ENCODE measurements around the gene UBE2QL1.

The UBE2QL1 gene

DNA sequence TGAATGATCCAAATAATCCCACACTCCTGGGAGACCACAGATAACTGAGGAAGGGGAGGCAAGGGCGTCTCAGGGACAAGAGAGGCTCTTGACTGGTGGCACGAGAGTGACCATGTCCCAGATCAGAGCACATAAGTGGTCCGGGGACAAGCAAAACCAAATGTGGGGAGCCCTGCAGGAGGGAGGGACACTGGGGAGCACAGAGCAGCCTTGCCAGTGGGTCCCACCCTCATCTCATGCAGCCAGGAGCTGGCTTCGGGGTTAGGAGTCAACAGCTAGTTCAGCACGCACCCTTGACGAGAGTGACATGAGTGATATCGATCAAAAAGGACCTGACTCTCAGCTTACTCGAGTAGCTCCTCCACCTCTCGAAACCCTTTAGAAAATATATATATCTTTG, 16.5 kb upstream of the UBE2QL1 start:
- DNase-seq (ENCODE audit: low read depth, low spot score), result no peak
- TF ChIP-seq FOXP2 (optimal IDR thresholded peaks at IDR 0.05; ENCODE audit: control extremely low read depth, extremely low read length, insufficient read depth) (no peak), EZH2 (IDR thresholded peaks at IDR 0.05) (no peak), POLR2AphosphoS5 (IDR thresholded peaks at IDR 0.05; ENCODE audit: borderline replicate concordance, low read depth, low read length) (no peak)

DNA sequence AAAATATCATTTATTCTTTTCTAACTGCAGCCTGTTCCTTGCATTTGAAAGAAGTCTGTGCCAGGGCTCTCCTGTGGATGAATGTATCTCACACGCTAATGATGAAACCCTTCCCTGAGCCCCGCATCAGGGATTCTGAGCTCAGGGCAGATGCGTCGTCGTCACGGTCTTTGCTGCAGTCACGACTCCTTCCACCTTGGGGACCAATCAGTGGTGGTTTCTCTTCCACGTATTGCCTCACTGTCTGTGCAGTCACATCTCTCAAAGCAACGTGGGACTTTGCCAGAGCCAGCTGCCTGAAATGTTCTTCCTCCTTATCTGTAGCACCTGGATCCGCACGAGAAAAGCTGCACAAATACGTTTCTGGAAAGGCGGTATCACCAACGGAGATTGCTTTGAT, 13.9 kb upstream of the UBE2QL1 start:
- no peak overlapping the region for H3K27ac ChIP-seq
- no peak overlapping the region for H3K9ac ChIP-seq (ENCODE audit: insufficient read length)
- no peak overlapping the region for H3K4me3 ChIP-seq
- H3K36me3 ChIP-seq (ENCODE audit: insufficient read depth, low read length), result no peaks in the 10 kb centered on the region
- TF ChIP-seq FOXP2 (optimal IDR thresholded peaks at IDR 0.05; ENCODE audit: control extremely low read depth, extremely low read length, insufficient read depth), result no peak
- no peak for TF ChIP-seq POLR2AphosphoS5 (IDR thresholded peaks at IDR 0.05; ENCODE audit: borderline replicate concordance, low read depth, low read length)
- no peak for TF ChIP-seq EZH2 (IDR thresholded peaks at IDR 0.05)
- H3K9me3 ChIP-seq (ENCODE audit: low read depth, low read length), result no peaks in the 10 kb centered on the region
- DNase-seq (ENCODE audit: low read depth, low spot score), result no peak

More for the DNA sequence above, 16.5 kb upstream of the UBE2QL1 start:
- Histone ChIP-seq H3K36me3 (ENCODE audit: insufficient read depth, low read length) (no peaks in the 10 kb centered on the region), H3K27ac (no peak overlapping the region), H3K9me3 (ENCODE audit: low read depth, low read length) (no peaks in the 10 kb centered on the region), H3K4me3 (no peak overlapping the region), H3K9ac (ENCODE audit: insufficient read length) (no peak overlapping the region)

DNA sequence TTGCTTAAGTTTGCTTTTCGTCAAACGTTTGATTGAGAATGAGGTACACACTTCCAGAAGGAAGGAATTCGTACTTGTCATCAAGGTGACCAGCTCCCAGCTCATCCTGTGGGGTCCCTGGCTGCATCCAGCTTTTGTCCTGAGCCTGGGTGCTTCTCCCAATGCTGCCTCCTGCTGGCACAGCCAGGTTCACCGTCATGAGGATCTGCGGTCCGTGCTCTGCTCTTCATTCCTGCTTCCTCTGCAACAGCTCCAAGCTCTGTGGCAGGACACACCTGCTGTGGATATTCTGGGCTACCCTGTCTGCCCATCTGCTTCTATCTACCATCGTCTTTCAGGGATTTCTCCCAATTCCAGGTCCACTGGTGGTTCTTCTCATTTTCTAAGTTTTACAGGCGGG, 13.3 kb upstream of the UBE2QL1 start:
- H3K9me3 ChIP-seq (ENCODE audit: low read depth, low read length), result no peaks in the 10 kb centered on the region
- H3K36me3 ChIP-seq (ENCODE audit: insufficient read depth, low read length), result no peaks in the 10 kb centered on the region
- DNase-seq (ENCODE audit: low read depth, low spot score), result no peak
- H3K27ac ChIP-seq, result no peak overlapping the region
- H3K4me3 ChIP-seq, result no peak overlapping the region
- TF ChIP-seq POLR2AphosphoS5 (IDR thresholded peaks at IDR 0.05; ENCODE audit: borderline replicate concordance, low read depth, low read length), result no peak
- no peak for TF ChIP-seq EZH2 (IDR thresholded peaks at IDR 0.05)
- TF ChIP-seq FOXP2 (optimal IDR thresholded peaks at IDR 0.05; ENCODE audit: control extremely low read depth, extremely low read length, insufficient read depth), result no peak
- H3K9ac ChIP-seq (ENCODE audit: insufficient read length), result no peak overlapping the region

DNA sequence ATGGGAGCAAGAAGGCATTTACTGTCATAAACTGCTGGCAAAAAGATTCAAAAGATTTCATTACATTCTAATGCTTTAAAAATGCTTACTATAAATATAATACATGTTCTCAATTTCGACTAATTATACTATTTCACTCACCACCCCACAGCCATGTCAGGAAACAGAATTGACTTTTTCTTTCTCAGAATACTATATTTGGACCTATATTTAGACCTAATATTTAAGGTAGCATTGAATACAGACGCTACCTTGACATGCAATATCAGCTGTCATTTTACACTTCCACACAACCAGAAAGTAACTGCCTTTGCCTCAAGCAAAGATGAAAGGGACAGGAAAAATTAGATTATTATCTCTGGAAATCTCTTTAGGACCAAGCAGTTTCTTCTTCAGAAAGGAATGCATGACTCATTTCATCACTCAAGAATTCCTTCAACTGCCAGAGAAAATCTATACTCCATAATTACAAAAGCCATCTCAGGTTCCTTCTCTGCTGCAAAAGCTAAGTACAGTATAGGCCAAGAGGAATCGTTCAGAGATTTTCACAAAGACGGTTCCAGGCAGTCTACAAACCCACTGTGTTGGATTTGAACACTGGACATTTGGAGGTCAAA, 11.8 kb upstream of the UBE2QL1 start:
- TF ChIP-seq POLR2AphosphoS5 (IDR thresholded peaks at IDR 0.05; ENCODE audit: borderline replicate concordance, low read depth, low read length), result no peak
- no peak for TF ChIP-seq FOXP2 (optimal IDR thresholded peaks at IDR 0.05; ENCODE audit: control extremely low read depth, extremely low read length, insufficient read depth)
- TF ChIP-seq EZH2 (IDR thresholded peaks at IDR 0.05), result no peak
- H3K9ac ChIP-seq (ENCODE audit: insufficient read length), result no peak overlapping the region
- no peak overlapping the region for H3K4me3 ChIP-seq
- no peaks in the 10 kb centered on the region for H3K36me3 ChIP-seq (ENCODE audit: insufficient read depth, low read length)
- H3K27ac ChIP-seq, result no peak overlapping the region
- H3K9me3 ChIP-seq (ENCODE audit: low read depth, low read length), result no peaks in the 10 kb centered on the region
- DNase-seq (ENCODE audit: low read depth, low spot score), result no peak

DNA sequence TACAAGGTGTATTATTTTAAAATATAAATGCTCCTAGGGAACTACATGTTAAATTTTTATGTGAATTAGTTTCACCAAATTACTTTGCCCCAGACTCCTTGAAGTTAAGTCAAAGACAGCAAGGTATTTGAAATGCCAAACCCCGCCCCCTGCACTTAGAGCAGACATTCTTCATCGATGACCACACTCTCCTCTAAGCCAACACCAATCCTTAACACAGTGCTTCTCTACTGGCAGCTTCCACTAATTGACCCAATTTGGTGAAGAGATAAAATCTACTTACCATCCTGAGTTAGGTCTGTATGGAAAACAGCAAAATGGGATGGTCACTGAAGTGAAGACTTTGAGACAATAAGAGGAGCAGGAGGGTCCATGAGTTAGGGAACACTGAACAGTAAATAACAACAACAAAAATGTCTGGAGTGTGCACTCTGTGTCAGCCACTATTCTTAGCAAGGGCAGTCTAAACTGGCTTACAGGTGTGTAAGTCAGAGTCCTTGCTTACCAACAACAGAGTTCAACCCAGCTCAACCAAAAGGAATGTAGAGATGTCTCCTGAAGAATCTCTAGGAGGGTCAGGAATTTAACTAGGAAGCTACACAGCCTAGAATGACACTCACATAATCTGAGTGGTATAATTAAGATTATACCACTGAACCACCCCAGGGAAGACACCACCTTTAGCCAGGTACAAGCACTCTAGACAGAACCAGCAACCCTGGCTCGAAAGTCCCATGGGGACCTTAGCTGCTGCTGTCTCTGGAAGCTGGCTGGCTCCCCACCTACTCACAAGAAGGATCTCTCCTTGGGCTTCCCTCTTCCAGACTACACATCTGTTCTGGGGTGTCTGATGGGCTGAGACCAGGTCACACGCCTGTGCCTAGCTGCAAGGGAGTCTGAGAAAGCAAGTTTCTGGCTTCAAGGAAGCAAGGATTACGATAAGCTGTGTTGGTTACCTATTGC, 8.8 kb upstream of the UBE2QL1 start:
- no peaks in the 10 kb centered on the region for H3K9me3 ChIP-seq (ENCODE audit: low read depth, low read length)
- DNase-seq (ENCODE audit: low read depth, low spot score), result no peak
- TF ChIP-seq EZH2 (IDR thresholded peaks at IDR 0.05) (no peak), POLR2AphosphoS5 (IDR thresholded peaks at IDR 0.05; ENCODE audit: borderline replicate concordance, low read depth, low read length) (no peak), FOXP2 (optimal IDR thresholded peaks at IDR 0.05; ENCODE audit: control extremely low read depth, extremely low read length, insufficient read depth) (no peak)
- no peak overlapping the region for H3K9ac ChIP-seq (ENCODE audit: insufficient read length)
- H3K27ac ChIP-seq, result no peak overlapping the region
- no peaks in the 10 kb centered on the region for H3K36me3 ChIP-seq (ENCODE audit: insufficient read depth, low read length)
- no peak overlapping the region for H3K4me3 ChIP-seq

- no peak overlapping the region for H3K27ac ChIP-seq
- no peak overlapping the region for H3K4me3 ChIP-seq
- no peak for TF ChIP-seq EZH2 (IDR thresholded peaks at IDR 0.05)
- TF ChIP-seq FOXP2 (optimal IDR thresholded peaks at IDR 0.05; ENCODE audit: control extremely low read depth, extremely low read length, insufficient read depth), result no peak
- TF ChIP-seq POLR2AphosphoS5 (IDR thresholded peaks at IDR 0.05; ENCODE audit: borderline replicate concordance, low read depth, low read length), result no peak
- no peaks in the 10 kb centered on the region for H3K36me3 ChIP-seq (ENCODE audit: insufficient read depth, low read length)
- DNase-seq (ENCODE audit: low read depth, low spot score), result no peak
- no peaks in the 10 kb centered on the region for H3K9me3 ChIP-seq (ENCODE audit: low read depth, low read length)
- no peak overlapping the region for H3K9ac ChIP-seq (ENCODE audit: insufficient read length)
These were observed 6.3 kb upstream of the UBE2QL1 start for GRCh38 chr5:6442333-6442732.

GRCh38 chr5:6443326-6443725, 5.3 kb upstream of the UBE2QL1 start:
- DNase-seq (ENCODE audit: low read depth, low spot score), result no peak
- no peaks in the 10 kb centered on the region for H3K9me3 ChIP-seq (ENCODE audit: low read depth, low read length)
- TF ChIP-seq POLR2AphosphoS5 (IDR thresholded peaks at IDR 0.05; ENCODE audit: borderline replicate concordance, low read depth, low read length) (no peak), FOXP2 (optimal IDR thresholded peaks at IDR 0.05; ENCODE audit: control extremely low read depth, extremely low read length, insufficient read depth) (no peak), EZH2 (IDR thresholded peaks at IDR 0.05) (no peak)
- H3K9ac ChIP-seq (ENCODE audit: insufficient read length), result no peak overlapping the region
- H3K36me3 ChIP-seq (ENCODE audit: insufficient read depth, low read length), result no peaks in the 10 kb centered on the region
- H3K27ac ChIP-seq, result no peak overlapping the region
- H3K4me3 ChIP-seq, result no peak overlapping the region

GRCh38 chr5:6446042-6446441, 2.6 kb upstream of the UBE2QL1 start:
- no peak overlapping the region for H3K9ac ChIP-seq (ENCODE audit: insufficient read length)
- H3K9me3 ChIP-seq (ENCODE audit: low read depth, low read length), result no peaks in the 10 kb centered on the region
- TF ChIP-seq FOXP2 (optimal IDR thresholded peaks at IDR 0.05; ENCODE audit: control extremely low read depth, extremely low read length, insufficient read depth) (no peak), EZH2 (IDR thresholded peaks at IDR 0.05) (no peak), POLR2AphosphoS5 (IDR thresholded peaks at IDR 0.05; ENCODE audit: borderline replicate concordance, low read depth, low read length) (no peak)
- H3K4me3 ChIP-seq, result no peak overlapping the region
- no peak overlapping the region for H3K27ac ChIP-seq
- DNase-seq (ENCODE audit: low read depth, low spot score), result no peak
- H3K36me3 ChIP-seq (ENCODE audit: insufficient read depth, low read length), result no peaks in the 10 kb centered on the region
